ENCODE results near the gene KCNK5.

The KCNK5 gene

GRCh38 chr6:39197922-39198500 is 31.3 kb downstream of the KCNK5 start:
- no peak for DNase-seq (ENCODE audit: low read depth in 2 of 2)

- no peak for DNase-seq (ENCODE audit: low read depth in 2 of 2)
Observed at GRCh38 chr6:39197521-39197920, 31.8 kb downstream of the KCNK5 start.

GRCh38 chr6:39196673-39197091 is 32.6 kb downstream of the KCNK5 start:
- DNase-seq (ENCODE audit: low read depth in 2 of 2) = no peak

- DNase-seq (ENCODE audit: low read depth in 2 of 2) = no peak
Observed at GRCh38 chr6:39195792-39196385, 33.4 kb downstream of the KCNK5 start.

GRCh38 chr6:39194466-39194865 is 34.8 kb downstream of the KCNK5 start:
- DNase-seq (ENCODE audit: low read depth in 2 of 2) = no peak

- DNase-seq (ENCODE audit: low read depth in 2 of 2) = no peak
Observed at GRCh38 chr6:39193201-39193791, 36.0 kb downstream of the KCNK5 start.

GRCh38 chr6:39192736-39193135 is 36.5 kb downstream of the KCNK5 start:
- DNase-seq (ENCODE audit: low read depth in 2 of 2) = no peak

GRCh38 chr6:39191236-39191930 is 37.9 kb downstream of the KCNK5 start:
- no peak for DNase-seq (ENCODE audit: low read depth in 2 of 2)

- no peak for DNase-seq (ENCODE audit: low read depth in 2 of 2)
Observed at GRCh38 chr6:39190545-39191235, 38.6 kb downstream of the KCNK5 start.

GRCh38 chr6:39189915-39190544 is 39.2 kb downstream of the KCNK5 start:
- DNase-seq (ENCODE audit: low read depth in 2 of 2) = no peak

GRCh38 chr6:39189131-39189530 is 40.1 kb downstream of the KCNK5 start:
- no peak for DNase-seq (ENCODE audit: low read depth in 2 of 2)

- DNase-seq (ENCODE audit: low read depth in 2 of 2) = no peak
Observed at GRCh38 chr6:39188571-39188970, 40.7 kb downstream of the KCNK5 start.

GRCh38 chr6:39188098-39188450 is 41.2 kb downstream of the KCNK5 start:
- DNase-seq (ENCODE audit: low read depth in 2 of 2) = no peak

- no peak for DNase-seq (ENCODE audit: low read depth in 2 of 2)
Observed at GRCh38 chr6:39184906-39185580, 44.2 kb downstream of the KCNK5 start.

- no peak for DNase-seq (ENCODE audit: low read depth in 2 of 2)
Observed at GRCh38 chr6:39182604-39183003, 46.7 kb downstream of the KCNK5 start.

GRCh38 chr6:39181826-39182225 is 47.4 kb downstream of the KCNK5 start:
- no peak for DNase-seq (ENCODE audit: low read depth in 2 of 2)

GRCh38 chr6:39181333-39181732 is 47.9 kb downstream of the KCNK5 start:
- DNase-seq (ENCODE audit: low read depth in 2 of 2) = no peak

GRCh38 chr6:39178804-39179203 is 50.5 kb downstream of the KCNK5 start:
- no peak for DNase-seq (ENCODE audit: low read depth in 2 of 2)

- no peak for DNase-seq (ENCODE audit: low read depth in 2 of 2)
Observed at GRCh38 chr6:39178235-39178634, 51.0 kb downstream of the KCNK5 start.

GRCh38 chr6:39177130-39177529 is 52.1 kb downstream of the KCNK5 start:
- no peak for DNase-seq (ENCODE audit: low read depth in 2 of 2)

GRCh38 chr6:39173270-39173669 is 56.0 kb downstream of the KCNK5 start:
- no peak for DNase-seq (ENCODE audit: low read depth in 2 of 2)

Data from activated CD8-positive, alpha-beta memory T cell treated with anti-CD3 and anti-CD28 coated beads for 4 hours (primary cell).